Stimulated activated CD8-positive, alpha-beta memory T cell treated with anti-CD3 and anti-CD28 coated beads, Interleukin-4, amount 100 ng/mL, for 48 hours (primary cell): Measurements from ENCODE around the gene ZHX3.

Experiments used
- DNase-seq: peaks from one replicate; pipeline ENCODE4 v3.0.0-alpha.2; 2020

ZHX3 gene

GRCh38 chr20:41168281-41169161, 149.0 kb downstream of the ZHX3 start:
- no peak for DNase-seq

- DNase-seq: no peak
These were observed 149.9 kb downstream of the ZHX3 start for GRCh38 chr20:41167481-41168253.

DNA sequence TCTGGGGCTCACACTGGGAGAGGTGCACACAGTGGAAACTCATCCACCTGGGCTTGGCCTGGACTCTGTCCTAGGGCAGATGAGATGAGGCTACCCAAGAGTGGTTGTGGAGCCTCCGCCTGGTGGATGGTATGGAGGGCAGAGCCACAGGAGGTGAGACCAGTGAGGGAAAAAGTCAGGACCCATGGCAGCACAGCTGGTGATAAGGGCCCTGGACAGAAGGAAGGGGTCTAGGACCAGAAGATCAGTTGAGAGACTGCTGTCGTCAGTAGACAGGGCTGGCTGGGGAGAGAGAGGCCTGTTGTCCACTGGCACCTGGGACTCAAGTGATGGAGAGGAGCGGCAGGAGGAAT, 150.4 kb downstream of the ZHX3 start:
- no peak for DNase-seq

DNA sequence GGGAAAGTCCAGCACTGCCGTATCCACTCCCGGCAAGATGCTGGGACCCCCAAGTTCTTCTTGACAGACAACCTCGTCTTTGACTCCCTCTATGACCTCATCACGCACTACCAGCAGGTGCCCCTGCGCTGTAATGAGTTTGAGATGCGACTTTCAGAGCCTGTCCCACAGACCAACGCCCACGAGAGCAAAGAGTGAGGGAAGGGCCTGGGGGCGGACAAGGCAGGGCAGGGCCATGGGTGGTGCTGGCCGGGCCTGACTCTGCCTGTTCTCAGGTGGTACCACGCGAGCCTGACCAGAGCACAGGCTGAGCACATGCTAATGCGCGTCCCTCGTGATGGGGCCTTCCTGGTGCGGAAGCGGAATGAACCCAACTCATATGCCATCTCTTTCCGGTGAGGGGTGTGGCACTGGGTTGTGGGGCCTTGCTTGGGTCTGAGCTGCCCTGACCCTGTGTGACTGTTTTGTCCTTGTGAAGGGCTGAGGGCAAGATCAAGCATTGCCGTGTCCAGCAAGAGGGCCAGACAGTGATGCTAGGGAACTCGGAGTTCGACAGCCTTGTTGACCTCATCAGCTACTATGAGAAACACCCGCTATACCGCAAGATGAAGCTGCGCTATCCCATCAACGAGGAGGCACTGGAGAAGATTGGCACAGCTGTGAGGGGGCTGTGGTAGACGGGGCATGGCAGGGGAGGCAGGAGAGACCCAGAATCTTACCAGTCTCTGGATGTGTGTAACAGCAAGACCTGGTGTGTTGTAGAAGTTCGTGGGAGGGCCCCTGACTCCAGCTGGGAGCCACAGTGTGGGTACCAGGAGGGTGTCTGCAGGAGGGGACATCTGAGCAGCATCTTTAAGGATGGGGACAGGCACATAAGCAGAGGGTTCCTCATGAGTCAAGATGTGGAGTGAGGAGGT, 151.1 kb downstream of the ZHX3 start:
- DNase-seq: no peak

DNA sequence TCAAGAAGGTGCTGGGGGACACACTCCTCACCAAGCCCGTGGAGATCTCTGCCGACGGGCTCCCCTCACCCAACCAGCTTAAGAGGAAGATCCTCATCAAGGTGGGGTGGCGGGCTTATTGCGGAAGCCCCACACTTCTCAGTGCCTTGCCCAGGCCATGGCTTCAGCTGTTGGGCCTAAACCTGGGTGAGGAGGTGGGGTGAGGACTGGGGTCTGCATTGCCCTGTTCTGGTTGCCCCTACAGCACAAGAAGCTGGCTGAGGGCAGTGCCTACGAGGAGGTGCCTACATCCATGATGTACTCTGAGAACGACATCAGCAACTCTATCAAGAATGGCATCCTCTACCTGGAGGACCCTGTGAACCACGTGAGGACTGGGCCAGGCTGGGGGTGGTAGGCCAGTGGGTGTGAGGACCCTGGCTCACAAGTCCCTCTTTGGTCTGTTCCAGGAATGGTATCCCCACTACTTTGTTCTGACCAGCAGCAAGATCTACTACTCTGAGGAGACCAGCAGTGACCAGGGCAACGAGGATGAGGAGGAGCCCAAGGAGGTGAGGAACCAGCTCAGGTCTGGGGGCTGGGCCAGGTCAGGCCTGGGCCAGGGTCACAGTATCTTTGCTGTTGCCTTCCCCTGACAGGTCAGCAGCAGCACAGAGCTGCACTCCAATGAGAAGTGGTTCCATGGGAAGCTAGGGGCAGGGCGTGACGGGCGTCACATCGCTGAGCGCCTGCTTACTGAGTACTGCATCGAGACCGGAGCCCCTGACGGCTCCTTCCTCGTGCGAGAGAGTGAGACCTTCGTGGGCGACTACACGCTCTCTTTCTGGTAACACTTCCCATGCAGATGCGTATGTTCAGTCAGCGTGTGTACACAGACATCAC, 152.3 kb downstream of the ZHX3 start:
- no peak for DNase-seq

GRCh38 chr20:41163821-41164220, 153.7 kb downstream of the ZHX3 start:
- DNase-seq: no peak

GRCh38 chr20:41162396-41162795, 155.1 kb downstream of the ZHX3 start:
- DNase-seq: no peak

DNA sequence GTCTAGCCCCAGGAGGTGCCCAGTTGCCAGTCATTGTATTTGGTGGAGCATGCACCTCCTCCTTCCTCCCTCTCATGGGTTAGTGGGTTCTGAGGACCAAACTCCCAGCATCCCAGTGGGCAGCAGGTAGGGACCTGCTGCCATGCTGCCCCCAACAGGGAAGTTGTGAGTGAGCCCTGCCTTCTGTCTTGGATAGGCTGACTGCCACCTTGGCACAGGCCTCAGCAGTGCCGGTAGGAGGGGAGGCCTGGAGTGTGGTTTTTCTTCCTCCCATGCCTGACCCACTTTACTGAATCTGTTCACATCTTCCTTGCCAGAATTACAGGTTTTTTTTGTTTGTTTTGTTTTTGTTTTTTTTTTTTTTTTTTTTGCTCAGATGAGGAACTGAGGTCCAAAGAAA, 155.6 kb downstream of the ZHX3 start:
- no peak for DNase-seq

GRCh38 chr20:41160686-41161085, 156.8 kb downstream of the ZHX3 start:
- no peak for DNase-seq

- DNase-seq: no peak
These were observed 158.0 kb downstream of the ZHX3 start for GRCh38 chr20:41159547-41159946.

DNA sequence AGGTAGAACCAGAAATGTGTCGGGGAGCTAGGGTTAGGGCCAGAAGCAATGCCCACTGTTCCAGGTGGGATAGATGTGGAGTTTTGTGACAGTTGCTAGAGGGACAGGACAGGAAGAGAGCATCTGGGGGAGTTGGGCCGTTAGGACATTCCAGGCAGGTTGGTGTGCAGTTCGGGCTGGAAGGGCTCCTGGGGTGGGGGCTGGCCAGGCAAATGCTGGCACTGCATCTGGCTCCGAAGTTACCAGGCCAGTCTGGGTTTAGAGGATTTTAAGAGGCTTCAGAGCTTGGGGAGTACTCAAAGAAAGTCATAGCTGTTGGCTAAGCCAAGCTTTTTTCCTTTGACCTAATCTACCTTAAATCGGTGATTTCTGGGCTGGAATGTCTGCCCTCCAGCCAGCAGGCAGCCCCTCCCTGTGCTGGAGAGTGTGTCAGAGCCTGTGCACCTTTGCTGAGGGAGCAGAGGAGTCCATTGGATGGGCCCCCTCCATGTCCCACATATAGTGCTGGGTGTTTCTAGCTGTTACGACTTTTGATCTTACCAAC, 159.4 kb downstream of the ZHX3 start:
- DNase-seq: no peak

- no peak for DNase-seq
These were observed 162.3 kb downstream of the ZHX3 start for GRCh38 chr20:41155261-41155660.

DNA sequence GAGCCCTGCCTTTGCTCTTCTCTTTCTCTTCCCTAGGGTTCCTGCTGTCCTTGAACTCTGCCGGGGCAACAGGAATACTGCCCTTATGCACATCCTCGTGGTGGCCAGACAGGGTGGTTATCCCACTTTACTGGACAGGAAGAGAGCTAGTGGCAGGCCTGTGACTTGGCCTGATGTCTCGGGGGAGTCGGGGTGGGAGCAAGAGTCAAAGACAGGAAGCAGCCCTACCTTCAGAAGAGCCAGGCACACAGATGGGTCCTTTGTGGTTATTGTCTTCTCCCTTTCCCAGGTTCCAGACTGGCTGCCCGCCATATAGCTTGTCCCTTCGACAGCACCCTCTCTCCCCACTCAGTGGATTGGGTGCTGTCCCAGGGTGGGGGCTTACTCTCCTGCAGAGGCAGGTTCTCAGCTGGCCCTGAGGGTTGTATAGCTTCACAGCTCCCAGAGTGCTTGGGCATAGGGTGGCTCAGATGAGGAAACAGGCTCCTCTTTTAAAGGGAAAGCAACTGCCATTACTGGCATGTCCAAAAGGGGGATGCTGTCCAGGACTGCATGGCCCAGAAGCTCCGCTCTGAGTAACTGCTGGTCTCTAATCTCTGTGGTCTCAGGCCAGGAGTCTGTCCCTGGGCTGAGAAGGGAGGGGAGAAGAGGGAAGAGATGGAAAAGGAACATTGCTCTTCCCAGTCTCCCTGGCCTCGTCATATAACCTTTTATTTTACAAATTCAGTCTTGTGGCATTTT, 162.9 kb downstream of the ZHX3 start:
- no peak for DNase-seq

GRCh38 chr20:41152108-41152757, 165.3 kb downstream of the ZHX3 start:
- no peak for DNase-seq

GRCh38 chr20:41151134-41151869, 166.2 kb downstream of the ZHX3 start:
- DNase-seq: no peak

- no peak for DNase-seq
These were observed 166.9 kb downstream of the ZHX3 start for GRCh38 chr20:41150664-41151063.

GRCh38 chr20:41148942-41149341, 168.6 kb downstream of the ZHX3 start:
- no peak for DNase-seq

DNA sequence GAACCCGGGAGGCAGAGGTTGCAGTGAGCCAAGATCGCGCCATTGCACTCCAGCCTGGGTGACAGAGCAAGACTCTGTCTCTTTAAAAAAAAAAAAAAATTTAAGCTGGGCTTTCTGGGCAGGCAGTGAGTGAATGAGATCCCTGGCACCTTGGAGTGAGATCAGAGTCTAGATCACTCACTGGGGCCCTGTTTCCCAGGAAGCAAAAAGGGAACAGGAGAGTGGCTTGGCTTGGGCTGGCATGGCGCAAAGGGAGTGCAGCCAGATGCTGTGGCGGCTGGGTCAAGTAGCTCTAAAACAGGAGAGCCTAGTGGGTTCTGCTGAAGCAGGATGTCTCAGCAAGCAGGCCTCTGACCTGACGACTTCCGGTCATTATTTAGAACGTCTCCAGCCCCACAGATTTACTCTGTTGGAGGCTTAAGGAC, 169.8 kb downstream of the ZHX3 start:
- no peak for DNase-seq

GRCh38 chr20:41145821-41146620, 171.5 kb downstream of the ZHX3 start:
- DNase-seq: no peak
